ENCODE results near the gene IGF1. TPM values are rescaled to one million over a fixed set of nuclear protein-coding genes. Genes with fewer than 3 reads are reported as not detected.
A peak's percentile ranks its signal among the peaks of the same experiment; 100 is the strongest.

The IGF1 gene
- polyA plus RNA-seq, 1 experiment = 1.5 TPM

DNA sequence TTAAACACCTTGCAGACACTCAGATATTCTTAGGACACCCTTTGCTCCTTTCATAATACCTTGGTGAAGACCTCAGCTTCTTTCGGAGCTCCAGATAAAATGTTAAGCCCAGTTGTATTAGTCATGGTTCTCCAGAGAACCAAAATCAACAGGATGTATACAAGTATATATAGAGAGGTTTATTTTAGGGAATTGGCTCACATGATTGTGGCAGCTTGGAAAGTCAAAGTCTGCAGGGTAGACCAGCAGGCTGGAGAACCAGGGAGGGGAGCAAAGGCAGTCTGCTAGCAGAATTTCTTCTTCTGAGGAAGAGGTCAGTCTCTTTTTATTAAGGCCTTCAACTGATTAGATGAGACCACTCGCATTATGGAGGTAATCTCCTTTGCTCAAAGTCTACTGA, 6.9 kb upstream of the IGF1 start:
- POLR2A ChIA-PET = no interaction called here
- no peaks in the 10 kb centered on the region for H3K27me3 ChIP-seq (ENCODE audit: control insufficient read depth, insufficient read depth, low read length)
- CTCF ChIA-PET = interaction anchor here (0.6 to 1.5 kb wide), 3 partner anchors 186 to 252 kb away, joined by 3 read pairs; no protein-coding TSS in a partner anchor
- TF ChIP-seq, protein P1, sequence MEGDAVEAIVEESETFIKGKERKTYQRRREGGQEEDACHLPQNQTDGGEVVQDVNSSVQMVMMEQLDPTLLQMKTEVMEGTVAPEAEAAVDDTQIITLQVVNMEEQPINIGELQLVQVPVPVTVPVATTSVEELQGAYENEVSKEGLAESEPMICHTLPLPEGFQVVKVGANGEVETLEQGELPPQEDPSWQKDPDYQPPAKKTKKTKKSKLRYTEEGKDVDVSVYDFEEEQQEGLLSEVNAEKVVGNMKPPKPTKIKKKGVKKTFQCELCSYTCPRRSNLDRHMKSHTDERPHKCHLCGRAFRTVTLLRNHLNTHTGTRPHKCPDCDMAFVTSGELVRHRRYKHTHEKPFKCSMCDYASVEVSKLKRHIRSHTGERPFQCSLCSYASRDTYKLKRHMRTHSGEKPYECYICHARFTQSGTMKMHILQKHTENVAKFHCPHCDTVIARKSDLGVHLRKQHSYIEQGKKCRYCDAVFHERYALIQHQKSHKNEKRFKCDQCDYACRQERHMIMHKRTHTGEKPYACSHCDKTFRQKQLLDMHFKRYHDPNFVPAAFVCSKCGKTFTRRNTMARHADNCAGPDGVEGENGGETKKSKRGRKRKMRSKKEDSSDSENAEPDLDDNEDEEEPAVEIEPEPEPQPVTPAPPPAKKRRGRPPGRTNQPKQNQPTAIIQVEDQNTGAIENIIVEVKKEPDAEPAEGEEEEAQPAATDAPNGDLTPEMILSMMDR (IDR thresholded peaks at IDR 0.05; ENCODE audit: insufficient read depth, low read depth, low read length) = no peak
- H3K36me3 ChIP-seq (ENCODE audit: control insufficient read depth, insufficient read depth, low read length) = no peaks in the 10 kb centered on the region
- H3K4me3 ChIP-seq (ENCODE audit: low read depth, low read length) = no peak overlapping the region
- no peak for DNase-seq (ENCODE audit: low read depth)

DNA sequence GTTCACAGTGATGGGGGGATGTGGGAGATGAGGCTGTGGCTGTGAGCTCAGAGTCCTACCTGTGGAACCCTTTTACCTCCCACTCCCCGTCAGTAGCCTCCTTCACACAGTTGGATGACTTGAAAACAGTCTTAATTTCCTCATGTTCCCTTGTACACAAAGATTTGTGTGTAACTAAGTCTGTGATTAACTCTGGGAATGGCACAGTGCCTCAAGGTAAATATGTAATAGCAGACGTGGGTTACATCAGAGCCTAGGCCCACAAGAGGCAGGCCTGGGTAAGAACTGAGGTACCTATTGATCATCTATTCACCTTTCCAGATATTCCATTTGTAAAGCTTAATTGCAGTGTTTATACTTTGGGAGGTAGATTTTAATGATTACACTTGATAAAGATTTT, 5.8 kb upstream of the IGF1 start:
- no peaks in the 10 kb centered on the region for H3K27me3 ChIP-seq (ENCODE audit: control insufficient read depth, insufficient read depth, low read length)
- TF ChIP-seq, protein P1 (IDR thresholded peaks at IDR 0.05; ENCODE audit: insufficient read depth, low read depth, low read length) = no peak
- no peak overlapping the region for H3K4me3 ChIP-seq (ENCODE audit: low read depth, low read length)
- POLR2A ChIA-PET = no interaction called here
- no peak for DNase-seq (ENCODE audit: low read depth)
- CTCF ChIA-PET = interaction anchor here (1.5 kb wide), 1 partner anchor 185 kb away, joined by 3 read pairs; no protein-coding TSS in a partner anchor
- H3K36me3 ChIP-seq (ENCODE audit: control insufficient read depth, insufficient read depth, low read length) = no peaks in the 10 kb centered on the region

DNA sequence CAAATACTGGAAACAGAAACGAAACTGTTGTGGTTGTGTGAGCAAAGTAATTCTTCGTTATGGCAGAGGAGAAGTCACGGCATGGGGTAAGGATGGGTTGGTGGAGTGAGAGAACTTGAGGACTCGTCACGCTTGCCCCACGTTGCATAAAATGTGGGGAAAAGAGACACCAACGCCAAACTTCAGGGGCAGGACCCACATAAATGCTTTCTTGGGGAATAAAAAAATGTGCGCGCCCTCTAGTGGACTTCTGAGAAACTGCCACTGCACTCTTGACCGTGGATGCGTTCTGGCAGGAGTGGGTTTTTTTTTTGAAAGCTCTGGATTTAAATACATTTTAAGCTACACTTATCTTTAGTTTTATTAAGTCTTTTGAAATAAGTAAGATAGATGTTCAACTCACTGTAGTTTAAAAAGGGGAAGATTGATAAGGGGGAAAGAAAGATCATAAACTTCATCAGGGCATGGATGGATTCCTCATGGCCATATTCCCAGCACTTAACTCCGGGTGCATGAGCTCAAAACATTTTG, 4.1 kb upstream of the IGF1 start:
- no peaks in the 10 kb centered on the region for H3K27me3 ChIP-seq (ENCODE audit: control insufficient read depth, insufficient read depth, low read length)
- TF ChIP-seq, protein P1 (IDR thresholded peaks at IDR 0.05; ENCODE audit: insufficient read depth, low read depth, low read length) = peak; percentile 84
- POLR2A ChIA-PET = no interaction called here
- H3K36me3 ChIP-seq (ENCODE audit: control insufficient read depth, insufficient read depth, low read length) = no peaks in the 10 kb centered on the region
- CTCF ChIA-PET = interaction anchor here (0.6 to 2.5 kb wide), 21 partner anchors 10 to 1088 kb away, joined by 3 to 15 read pairs (median 4); no protein-coding TSS in a partner anchor
- no peak overlapping the region for H3K4me3 ChIP-seq (ENCODE audit: low read depth, low read length)
- no peak for DNase-seq (ENCODE audit: low read depth)

DNA sequence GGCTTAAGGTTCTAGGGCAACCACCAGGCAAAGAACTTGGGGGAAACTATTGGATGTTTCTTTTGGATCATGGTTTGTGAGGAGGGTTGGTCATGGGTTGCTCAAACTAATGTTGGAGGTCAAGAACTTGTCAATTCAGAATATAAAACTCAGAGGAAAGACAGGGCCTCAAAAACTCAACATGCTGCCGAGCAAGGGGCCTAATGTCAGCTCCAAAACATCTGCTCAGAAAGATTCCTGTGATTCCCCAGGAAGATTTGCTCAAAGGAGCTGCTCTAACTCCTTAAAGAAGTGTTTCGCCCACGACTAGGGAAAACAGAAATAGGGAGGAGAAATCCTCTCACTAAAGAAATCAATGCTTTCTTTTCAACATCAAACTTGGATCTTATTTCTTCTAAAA, 3.7 kb upstream of the IGF1 start:
- Histone ChIP-seq H3K36me3 (ENCODE audit: control insufficient read depth, insufficient read depth, low read length) (no peaks in the 10 kb centered on the region), H3K27me3 (ENCODE audit: control insufficient read depth, insufficient read depth, low read length) (no peaks in the 10 kb centered on the region), H3K4me3 (ENCODE audit: low read depth, low read length) (no peak overlapping the region)
- TF ChIP-seq, protein P1 (IDR thresholded peaks at IDR 0.05; ENCODE audit: insufficient read depth, low read depth, low read length) = no peak
- no peak for DNase-seq (ENCODE audit: low read depth)
- POLR2A ChIA-PET = no interaction called here
- CTCF ChIA-PET = interaction anchor here (0.7 to 2.5 kb wide), 19 partner anchors 9 to 388 kb away, joined by 3 to 15 read pairs (median 5); no protein-coding TSS in a partner anchor

DNA sequence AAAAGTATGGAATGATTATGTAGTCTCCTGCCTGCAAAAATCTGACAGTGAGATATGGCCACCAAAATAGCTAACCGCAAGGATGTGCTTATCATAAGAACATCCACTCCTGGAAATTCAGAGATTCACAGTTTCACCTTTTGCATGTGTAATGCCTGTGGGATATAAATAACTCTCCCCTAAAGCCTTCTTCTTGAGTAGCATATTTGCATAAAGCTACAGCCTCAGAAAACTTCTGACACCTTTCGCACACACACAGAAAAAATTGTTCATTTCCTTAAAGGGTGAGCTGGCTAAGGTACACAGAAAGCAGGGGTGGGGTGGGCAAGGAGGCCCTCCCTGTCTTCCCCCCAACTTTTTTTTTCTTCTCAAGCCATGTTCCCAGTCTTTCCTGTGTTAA, 3.1 kb upstream of the IGF1 start:
- POLR2A ChIA-PET = no interaction called here
- H3K36me3 ChIP-seq (ENCODE audit: control insufficient read depth, insufficient read depth, low read length) = no peaks in the 10 kb centered on the region

More for the DNA sequence above, 3.1 kb upstream of the IGF1 start:
- Histone ChIP-seq H3K27me3 (ENCODE audit: control insufficient read depth, insufficient read depth, low read length) (no peaks in the 10 kb centered on the region), H3K4me3 (ENCODE audit: low read depth, low read length) (no peak overlapping the region)
- TF ChIP-seq, protein P1 (IDR thresholded peaks at IDR 0.05; ENCODE audit: insufficient read depth, low read depth, low read length) = no peak
- DNase-seq (ENCODE audit: low read depth) = no peak
- CTCF ChIA-PET = interaction anchor here (0.7 to 2.5 kb wide), 16 partner anchors 9 to 1369 kb away, joined by 3 to 15 read pairs (median 6); no protein-coding TSS in a partner anchor

All from BJ (cell line).